ENCODE measurements around the gene STAG2.

DNA sequence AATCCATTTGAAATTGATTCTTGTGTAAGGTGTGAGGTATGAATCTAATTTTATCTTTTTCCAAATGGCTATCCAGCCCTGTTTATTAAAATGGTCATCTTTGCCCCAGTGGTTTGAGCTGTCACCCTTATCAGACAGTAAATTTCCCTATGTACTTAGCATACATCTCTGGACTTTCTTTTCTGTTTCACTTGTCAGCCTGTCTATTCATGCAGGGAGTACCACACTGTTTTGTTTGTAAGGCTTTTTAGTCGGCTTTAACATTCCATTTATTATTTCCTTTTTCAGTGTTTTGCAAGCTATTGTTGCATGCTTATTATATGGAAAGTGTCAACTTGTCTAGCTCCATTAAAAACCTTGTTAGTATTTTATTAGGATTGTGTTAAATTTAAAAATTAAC is 155.8 kb downstream of the STAG2 start:
- TF ChIP-seq, protein P1, sequence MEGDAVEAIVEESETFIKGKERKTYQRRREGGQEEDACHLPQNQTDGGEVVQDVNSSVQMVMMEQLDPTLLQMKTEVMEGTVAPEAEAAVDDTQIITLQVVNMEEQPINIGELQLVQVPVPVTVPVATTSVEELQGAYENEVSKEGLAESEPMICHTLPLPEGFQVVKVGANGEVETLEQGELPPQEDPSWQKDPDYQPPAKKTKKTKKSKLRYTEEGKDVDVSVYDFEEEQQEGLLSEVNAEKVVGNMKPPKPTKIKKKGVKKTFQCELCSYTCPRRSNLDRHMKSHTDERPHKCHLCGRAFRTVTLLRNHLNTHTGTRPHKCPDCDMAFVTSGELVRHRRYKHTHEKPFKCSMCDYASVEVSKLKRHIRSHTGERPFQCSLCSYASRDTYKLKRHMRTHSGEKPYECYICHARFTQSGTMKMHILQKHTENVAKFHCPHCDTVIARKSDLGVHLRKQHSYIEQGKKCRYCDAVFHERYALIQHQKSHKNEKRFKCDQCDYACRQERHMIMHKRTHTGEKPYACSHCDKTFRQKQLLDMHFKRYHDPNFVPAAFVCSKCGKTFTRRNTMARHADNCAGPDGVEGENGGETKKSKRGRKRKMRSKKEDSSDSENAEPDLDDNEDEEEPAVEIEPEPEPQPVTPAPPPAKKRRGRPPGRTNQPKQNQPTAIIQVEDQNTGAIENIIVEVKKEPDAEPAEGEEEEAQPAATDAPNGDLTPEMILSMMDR (IDR thresholded peaks at IDR 0.05; ENCODE audit: poor library complexity) = no peak
- no peak for TF ChIP-seq EZH2 (IDR thresholded peaks at IDR 0.05; ENCODE audit: borderline replicate concordance)
